Lung microvascular endothelial cell (primary cell): ENCODE data around the gene LSM12. TPM values are rescaled to one million over a fixed set of nuclear protein-coding genes. Genes with fewer than 3 reads are reported as not detected.
"Not testable (repeated sequence)": the region's sequence is repeated elsewhere in the genome, so short reads cannot be mapped to it uniquely, and the experiment has no call there.

Experiments
- DNase-seq, 2 donors: peaks; one replicate each; pipeline versions ENCODE4 v3.0.0 to v3.0.0-alpha.2; 2010; ENCODE audit warnings: low read depth in 2 of 2
- total RNA-seq: library from RNA; depleted of rRNA; stranded (reverse); fragments of >200 nt; gene quantifications from 2 replicates; pipeline ENCODE4 v1.2.1, GENCODE V29; 2014

LSM12 gene
- total RNA-seq, 1 donor from 2014 or later, result 18.7 TPM

DNA sequence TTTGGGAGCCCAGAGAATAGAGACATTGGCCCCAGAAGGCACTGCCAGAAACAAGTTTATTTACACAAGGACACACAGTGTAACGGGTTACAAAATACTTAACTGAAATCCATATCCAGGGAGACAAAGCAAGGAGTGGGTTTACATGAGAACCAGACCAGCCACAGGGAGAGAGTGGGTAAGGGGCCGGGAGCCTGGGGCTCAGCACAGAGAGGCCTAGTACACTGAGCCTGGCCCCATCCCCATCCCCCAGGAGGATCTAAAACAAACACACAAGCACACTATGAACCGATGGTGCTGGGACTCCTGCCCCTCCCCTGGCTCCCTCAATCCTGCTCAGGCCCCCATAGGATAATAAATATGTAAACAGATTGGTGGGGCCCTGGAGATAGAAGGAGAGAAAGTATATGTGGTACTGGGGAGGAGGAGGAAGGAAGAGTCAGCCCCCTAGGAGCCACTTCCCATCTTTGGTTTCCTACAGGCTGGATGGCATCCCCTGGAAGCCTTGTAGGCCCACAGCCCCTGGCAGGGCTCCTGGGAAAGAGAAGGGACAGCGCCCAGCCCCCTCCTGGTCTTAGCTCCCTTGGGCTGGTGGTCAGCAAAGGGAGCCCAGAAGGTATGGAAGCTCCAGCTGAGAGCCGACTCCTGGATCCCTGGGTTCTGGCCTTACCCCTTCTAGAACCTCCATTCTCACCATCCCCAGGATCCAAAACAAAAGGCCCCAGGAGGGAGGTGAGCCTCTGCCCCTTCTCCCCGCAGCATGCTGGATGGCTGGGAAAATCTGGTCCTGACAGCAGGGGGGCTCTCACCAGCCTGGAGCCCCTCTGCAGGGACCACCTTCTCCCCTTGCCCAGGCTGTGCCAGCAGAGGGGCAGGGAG is 10.5 kb upstream of the LSM12 start:
- no peak for DNase-seq

DNA sequence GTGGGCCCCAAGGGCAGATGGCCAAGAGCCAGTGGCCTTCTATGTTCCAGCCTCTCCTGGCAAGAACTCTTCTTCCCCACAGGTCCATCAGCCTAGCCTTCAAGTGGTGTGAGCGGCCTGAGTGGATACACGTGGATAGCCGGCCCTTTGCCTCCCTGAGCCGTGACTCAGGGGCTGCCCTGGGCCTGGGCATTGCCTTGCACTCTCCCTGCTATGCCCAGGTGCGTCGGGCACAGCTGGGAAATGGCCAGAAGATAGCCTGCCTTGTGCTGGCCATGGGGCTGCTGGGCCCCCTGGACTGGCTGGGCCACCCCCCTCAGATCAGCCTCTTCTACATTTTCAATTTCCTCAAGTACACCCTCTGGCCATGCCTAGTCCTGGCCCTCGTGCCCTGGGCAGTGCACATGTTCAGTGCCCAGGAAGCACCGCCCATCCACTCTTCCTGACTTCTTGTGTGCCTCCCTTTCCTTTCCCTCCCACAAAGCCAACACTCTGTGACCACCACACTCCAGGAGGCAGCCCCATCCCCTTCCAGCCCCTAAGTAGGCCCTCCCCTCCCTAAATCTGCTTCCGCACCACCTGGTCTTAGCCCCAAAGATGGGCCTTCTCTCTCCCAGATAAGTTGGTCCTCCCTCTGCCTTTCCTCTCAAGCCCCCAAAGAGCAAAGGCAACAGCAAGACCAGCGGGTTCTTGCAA is 9.3 kb upstream of the LSM12 start:
- no peak for DNase-seq

DNA sequence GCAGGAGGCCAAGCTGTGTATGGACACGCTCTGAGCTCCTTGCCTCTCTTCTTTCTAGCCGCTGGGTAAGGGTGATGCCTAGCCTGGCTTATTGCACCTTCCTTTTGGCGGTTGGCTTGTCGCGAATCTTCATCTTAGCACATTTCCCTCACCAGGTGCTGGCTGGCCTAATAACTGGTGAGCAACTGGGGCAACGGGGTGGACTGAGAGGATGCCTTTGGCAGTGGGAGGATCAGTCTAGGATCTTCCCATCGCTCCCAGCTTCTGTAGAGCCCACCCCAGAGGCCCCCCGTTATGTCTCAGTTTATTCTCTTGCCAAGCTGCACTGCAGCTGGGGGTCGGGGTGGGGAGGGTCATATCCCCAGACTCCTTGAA is 8.4 kb upstream of the LSM12 start:
- DNase-seq, result no peak

DNA sequence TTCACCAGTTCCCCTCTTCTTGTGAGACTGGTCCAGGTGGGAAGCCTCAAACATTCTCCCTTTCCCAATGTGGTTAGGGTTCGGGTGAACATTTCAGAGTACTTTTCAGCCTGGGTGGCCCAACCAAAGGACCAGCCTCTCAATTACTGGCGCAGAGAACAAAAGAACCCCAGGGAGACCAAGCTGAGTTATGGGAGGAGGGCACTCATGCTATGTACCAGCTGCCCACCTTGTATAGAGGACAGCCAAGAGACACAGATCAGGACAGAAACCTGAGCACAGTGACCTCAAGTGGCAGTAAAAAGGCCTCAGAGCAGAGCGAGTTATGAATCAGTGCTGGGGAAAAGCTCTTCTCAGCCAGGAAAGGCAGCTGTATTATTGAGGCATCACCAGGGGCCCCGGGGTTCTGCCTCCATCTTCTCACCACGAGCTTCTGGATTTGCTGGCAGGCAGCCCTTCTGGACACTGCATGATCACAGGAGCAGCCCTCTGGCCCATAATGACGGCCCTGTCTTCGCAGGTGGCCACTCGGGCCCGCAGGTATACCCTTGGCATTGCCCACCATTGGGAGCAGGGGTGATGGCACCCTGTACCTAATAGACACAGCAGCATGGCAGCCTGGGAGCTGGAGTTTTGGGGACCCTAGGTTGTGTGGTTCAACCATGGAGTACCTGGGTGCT is 7.9 kb upstream of the LSM12 start:
- no peak for DNase-seq

DNA sequence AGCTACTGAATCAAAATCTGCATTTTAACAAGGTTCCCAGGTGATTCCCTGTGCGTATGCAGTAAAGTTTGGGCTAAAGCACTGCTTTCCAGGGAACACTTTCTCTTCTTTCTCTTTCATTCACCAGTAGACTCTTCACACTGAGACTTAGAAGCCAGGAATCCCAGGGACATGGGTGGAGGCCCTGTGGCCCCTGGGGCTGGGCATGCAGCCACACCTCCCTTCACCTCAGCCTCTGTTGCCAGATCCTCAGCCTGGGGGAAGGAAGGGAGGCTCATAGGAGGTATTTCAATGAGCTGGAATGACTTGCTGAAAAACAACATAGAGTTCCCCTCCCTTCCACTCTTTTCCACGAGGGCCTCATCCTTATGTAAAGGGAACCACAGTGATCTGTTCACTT is 5.3 kb upstream of the LSM12 start:
- no peak for DNase-seq

DNA sequence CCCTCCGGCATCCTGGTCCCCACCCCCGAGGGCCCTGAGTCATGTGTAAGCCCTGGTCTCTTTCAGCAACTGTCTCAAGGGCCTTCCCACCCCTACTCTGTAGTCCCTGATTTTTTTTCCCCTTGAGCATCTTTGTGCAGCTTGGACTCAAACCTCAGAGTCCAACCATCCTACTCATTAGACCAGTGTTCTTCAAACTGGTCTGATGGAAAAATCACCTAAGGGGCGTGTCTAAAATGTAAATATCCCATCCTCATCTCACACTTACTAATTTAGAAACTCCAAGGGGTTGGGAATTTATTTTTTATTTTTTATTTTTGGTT is 4.7 kb upstream of the LSM12 start:
- no peak for DNase-seq

DNA sequence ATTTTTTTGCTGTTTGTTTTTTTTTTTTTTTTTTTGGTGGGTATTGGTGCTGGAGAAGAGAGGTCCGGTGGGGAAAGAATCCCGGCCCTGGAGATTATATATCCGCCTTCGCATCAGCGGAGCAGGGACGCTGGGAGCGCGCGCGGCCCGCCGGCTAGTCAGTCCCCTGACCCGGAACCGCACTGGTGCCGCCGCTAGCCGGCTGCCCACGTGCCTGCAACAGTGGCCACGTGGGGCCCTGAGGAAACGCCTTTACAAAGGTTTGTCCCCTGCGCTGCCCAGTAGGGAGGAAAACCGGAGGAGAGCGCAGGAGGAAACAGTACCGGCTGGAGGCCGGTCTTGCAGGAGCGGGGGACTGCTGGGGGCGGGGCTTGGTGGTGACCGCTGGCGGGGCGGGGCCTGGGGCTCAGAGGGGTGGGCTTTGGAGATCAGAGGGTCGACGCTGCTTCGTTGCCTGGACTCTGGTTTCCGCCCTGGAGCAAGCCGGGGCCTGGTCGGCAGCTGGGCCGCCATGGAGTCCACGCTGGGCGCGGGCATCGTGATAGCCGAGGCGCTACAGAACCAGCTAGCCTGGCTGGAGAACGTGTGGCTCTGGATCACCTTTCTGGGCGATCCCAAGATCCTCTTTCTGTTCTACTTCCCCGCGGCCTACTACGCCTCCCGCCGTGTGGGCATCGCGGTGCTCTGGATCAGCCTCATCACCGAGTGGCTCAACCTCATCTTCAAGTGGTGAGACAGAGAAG is 4.2 kb upstream of the LSM12 start, which contains the start of gene G6PC3:
G6PC3 (plus strand) TSS at position 281 of the 743 bp plus-strand sequence; CDS start at position 512, 231 bp downstream.
- peak; percentile 99 for DNase-seq

DNA sequence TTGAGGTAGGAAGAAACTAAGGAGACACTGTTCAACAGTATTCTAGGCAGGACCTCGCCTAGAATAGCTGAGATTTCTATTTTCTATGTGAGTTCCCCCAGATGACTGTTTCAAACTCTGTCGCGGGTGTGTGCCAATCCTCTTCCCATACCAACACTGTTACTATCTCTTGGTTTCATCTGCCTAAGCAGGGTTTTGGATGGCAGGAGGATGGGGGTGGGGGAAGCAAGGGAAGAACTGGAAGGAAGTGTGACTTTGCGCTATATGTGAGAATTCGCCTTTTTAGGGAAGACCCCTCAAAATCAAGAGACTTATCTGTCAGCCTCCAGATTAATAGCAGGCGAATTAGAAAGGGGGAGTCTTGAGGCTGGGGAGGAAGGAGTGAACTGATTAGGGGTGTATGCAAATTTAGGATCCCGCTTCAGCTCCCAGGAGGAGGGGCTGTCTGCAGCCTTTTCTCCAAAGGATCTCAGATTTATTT is 3.5 kb upstream of the LSM12 start:
- peak in 1 of 2 donors; percentile 13 for DNase-seq

DNA sequence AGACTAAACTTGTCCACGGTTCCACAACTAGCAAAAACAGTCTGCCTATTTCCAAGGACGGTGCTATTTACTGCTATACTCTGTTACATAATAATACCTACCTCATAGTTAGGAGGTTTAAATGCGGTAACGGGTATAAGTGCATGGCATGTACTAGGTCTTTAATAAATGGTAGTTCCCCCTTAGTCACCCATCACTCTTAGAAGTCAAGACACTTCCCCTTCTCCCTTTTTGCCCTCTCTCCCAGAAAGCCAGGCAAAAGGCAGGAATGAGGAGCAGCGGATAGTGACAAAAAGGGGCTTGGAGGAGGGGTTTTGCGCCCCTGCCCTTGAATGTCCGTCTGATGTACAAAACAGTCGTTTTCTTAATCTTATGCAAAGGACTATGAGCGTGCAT is 1.1 kb upstream of the LSM12 start:
- DNase-seq, result no peak

DNA sequence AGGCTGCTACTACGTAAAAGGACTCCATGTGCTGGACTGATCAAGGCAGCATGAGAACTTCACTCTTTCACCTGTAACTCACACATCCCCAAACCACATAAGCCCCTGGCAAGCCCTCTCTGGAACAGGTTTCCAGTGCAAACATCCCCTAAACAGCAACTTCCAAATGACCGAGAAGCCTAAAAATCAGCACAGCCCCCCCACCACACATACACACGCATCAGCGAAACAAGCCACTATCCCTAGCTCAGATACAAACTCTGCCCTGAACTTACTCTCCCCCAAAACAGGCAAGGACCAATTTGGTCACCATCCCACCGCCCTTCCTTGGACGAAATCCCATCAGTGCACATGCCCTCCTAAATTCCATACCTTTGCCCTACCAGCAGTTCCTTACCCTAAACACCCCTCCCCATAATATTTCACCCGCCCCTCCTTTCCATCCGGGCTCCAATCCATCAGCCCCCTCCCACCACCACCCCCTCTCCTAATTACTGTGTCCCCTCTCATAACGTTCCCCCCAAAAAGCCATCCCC is 735 bp downstream of the LSM12 start:
- DNase-seq, result peak; percentile 17 to 29

DNA sequence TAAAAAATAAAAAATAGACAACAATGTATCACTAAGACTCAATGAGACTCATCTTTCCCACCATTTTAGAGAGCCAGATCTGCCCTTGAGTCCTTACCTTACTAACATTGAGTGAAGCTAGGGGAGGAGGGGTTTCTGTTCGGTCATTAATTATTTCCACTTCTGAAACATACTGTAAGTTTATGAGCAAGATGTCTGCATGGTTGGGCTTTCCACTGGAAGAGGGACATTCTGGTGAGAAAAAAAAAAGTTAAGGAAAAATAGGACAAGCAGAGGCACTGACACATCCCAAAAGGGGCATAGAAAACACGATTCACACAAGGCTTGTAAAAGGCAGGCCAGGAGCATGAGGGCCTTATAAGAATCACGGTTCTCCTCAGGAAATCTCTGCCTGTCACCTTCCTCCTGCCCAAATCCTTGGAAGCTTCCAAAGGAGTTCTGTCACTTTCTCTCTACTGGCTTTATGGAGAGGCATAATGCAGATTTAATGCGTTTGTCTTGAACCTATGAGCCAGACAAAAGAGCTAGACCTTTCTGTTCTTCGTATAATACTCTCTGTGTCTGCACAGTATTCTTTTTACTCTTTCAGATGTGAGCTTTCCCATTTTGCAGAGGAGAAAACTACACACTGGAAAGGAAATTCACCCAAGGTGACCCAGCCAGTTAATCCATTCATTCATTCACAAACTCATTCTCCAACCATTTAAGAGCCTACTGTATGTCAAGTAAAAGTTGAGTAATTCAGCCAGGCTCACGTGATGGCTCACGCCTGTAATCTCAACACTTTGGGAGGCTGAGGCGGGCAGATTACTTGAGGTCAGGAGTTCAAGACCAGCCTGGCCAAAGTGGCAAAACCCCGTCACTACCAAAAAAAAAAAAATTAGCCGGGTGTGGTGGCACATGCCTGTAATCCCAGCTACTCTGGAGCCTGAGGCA is 2.5 kb downstream of the LSM12 start:
- no peak for DNase-seq

DNA sequence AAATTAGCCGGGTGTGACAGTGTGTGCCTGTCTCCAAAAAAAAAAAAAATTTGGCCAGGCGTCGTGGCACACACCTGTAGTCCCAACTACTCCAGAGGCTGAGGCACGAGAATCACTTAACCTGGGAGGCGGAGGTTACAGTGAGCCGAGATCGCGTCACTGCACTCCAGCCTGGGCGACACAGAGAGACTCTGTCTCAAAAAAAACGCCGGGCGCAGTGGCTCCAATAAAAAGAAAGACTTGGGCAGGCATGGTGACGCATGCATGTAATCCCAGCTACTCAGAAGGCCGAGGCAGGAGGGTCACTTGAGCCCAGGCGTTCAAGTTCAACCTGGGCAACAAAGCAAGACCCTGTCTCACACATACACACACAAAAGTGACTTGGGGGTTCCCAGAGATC is 3.6 kb downstream of the LSM12 start:
- no peak for DNase-seq

DNA sequence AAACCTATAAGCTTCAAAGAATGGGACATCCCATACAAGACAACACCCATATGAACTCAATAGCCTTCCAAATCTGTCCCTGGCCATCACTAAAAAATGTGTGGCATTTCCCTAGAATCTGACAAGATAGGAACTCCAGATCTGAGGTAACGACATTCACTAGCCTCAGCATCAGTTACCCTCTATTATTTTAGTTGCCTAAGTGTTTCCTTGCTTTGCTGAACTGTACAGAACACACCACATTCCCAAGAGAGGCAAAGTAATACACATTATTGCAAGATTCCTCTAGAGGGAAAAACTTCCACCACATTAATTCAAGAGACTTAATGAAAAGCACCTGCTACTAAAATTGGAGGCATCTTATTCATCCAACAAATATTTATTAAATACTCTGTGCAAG is 5.0 kb downstream of the LSM12 start:
- no peak for DNase-seq

DNA sequence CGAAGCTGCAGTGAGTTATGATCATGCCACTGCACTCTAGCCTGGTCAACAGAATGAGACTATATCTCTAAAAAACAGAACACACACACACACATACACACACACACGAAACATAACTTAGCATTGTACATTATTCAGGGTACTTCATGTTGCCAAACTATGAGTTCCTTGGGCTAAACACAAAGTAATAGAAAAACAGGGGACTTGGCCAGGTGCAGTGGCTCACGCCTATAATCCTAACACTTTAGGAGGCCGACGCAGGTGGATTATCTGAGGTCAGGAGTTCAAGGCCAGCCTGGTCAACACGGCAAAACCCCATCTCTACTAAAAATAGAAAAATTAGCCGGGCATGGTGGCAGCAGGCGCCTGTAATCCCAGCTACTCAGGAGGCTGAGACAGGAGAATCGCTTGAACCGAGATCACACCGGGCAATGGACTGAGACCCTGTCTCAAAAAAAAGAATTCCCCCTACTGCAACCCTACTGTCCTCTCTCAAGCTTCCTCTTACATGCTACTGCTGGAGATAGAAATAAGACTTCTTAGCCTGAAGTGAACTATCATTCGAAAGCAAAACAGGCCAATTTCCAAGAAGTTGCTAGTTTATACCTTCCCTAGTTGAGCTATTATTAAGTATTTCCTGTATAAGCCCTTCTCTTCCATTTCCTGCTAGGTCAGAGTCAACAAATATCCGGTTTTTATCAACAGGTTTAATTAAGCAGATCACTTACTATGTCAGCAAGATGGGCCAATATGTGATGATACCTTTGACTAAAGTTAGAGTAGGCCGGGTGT is 7.2 kb downstream of the LSM12 start:
- DNase-seq, result no peak

DNA sequence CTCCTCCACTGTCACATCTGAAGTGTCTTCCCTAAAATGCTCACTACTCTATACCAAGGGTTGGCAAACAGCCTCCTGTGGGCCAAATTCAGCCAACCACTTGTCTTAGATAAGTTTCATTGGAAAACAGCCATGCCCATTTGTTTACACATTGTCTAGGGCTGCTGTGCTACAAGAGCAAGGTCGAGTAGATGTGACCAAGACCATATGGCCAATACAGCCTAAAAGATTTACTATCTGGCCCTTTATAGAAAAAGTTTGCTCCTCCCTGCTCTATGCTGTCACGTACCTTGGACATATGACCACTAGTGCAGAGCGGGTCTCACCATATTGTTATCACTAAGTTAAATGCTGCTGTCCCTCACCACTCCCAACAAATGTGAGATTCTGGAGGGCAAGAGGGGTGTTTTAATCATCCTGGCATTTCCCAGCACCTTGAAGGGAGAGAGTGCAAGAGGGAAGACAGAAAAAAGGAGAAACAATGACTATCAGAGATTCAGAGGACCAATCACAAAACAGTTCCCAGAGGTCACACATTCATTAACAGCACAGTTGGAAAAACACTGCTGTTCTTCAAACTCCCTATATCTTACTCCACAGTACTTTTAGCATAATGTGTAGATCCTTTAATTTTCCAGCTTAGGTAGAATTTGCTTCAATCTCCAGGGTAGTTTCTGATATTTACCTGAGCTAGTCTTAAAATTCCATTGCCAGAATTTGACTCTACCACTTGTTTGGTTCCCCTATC is 13.2 kb downstream of the LSM12 start:
- DNase-seq, result no peak

DNA sequence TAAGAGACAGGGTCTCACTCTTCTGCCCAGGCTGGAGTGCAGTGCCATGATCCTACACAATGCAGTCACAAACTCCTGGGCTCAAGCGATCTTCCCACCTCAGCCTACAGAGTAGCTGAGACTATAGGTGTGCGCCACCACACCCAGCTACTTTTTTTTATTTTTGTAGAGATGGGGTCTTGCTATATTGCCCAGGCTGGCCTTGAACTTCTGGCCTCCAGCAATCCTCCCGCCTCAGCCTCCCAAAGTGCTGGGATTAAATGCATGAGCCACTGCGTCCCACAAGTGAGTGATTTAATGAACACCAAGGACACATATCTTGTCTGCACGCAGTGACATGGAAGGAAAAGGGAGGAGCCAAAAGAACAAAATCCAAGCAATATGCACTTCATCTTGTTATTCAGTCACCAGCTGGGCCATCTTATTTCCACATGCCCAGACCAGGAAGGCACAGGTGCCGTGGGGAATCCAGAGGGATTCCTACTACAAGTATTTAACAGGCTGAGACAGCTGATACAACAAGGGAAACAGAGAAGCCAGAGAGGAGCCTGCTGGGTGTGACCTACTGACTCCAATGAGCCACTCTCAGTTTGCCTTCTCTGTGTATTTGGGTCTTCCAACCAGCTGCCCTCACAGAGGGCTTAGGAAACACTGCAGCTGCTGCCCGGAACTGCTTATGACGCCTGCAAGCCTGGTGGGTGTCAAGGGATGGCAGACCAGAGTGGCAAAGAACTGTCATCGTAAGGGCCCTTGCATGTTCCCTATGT is 17.0 kb downstream of the LSM12 start:
- no peak for DNase-seq

DNA sequence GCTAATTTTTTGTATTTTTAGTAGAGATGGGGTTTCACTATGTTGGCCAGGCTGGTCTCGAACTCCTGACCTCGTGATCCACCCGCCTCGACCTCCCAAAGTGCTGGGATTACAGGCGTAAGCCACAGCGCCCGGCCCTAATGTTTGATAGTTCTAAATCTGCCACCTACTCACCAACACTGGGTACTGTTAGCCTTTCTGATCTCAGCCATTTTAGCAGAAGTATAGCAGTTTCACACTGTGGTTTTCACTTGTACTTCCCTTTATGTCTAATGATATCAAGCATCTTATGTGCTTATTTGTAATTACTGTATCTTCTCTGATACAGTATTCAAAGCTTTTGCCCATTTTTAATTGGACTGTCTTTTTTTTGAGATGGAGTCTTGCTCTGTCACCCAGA is 19.6 kb downstream of the LSM12 start:
- not testable (repeated sequence) for DNase-seq

DNA sequence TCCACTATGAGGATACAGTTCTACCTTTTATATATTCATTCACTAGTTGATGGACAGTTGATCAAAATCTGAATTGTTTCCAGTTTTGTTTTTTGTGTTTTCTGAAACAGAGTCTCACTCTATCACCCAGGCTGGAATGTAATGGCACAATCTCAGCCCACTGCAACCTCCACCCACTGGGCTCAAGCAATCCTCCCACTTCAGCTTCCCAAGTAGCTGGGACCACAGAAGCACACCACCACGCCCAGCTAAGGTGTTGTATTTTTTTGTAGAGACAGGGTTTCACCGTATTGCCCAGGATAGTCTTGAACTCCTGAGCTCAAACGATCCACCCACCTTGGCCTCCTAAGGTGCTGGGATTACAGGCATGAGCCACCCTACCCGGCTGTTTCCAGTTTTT is 21.0 kb downstream of the LSM12 start:
- no peak for DNase-seq
